GM18861 (cell line): Measurements from ENCODE around the gene IRS2.
"Not testable (repeated sequence)": the region's sequence is repeated elsewhere in the genome, so short reads cannot be mapped to it uniquely, and the experiment has no call there.

Experiments
- ATAC-seq: cut with Tn5 transposase; IDR thresholded peaks from one replicate; pipeline ENCODE4 v1.9.1; 2021; ENCODE audit not compliant: unreplicated experiment

Gene IRS2

GRCh38 chr13:109735436-109735966 is 50.9 kb downstream of the IRS2 start:
- no peak for ATAC-seq

DNA sequence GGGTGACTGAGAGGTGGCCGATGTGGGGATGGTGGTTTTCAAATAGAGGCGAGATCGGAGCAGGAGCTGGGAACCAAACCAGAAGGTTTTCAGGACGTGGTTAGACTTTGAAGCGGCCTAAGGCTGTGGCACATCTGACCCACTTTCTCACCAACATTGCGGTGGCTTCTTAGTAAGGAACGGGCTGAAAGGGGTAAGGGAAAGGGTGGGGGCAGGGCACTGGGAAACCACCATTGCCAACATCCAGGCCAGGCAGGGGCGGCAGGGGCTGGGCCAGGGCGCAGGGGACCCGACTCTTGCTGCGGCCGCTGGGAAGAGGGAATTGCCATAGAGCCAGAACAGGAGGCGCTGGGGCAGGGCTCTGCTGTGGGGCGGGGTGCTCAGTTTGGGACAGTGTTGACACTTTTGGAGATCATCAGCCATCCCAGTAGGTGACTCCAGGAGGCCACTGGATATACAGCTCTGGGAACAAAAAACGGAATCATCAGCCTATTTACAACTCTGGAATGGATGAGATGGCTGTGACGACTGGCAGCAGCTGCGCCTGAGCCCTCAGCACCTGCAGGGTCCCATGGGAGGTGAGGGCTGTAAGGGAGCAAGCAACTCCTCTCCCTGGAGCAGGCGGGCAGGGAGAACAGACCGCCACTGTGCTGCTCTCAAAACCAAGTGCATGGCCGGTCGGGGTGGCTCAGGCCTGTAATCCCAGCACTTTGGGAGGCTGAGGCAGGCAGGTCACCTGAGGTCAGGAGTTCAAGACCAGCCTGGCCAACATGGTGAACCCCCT is 52.2 kb downstream of the IRS2 start:
- ATAC-seq: no peak

GRCh38 chr13:109733550-109733949 is 52.8 kb downstream of the IRS2 start:
- no peak for ATAC-seq

DNA sequence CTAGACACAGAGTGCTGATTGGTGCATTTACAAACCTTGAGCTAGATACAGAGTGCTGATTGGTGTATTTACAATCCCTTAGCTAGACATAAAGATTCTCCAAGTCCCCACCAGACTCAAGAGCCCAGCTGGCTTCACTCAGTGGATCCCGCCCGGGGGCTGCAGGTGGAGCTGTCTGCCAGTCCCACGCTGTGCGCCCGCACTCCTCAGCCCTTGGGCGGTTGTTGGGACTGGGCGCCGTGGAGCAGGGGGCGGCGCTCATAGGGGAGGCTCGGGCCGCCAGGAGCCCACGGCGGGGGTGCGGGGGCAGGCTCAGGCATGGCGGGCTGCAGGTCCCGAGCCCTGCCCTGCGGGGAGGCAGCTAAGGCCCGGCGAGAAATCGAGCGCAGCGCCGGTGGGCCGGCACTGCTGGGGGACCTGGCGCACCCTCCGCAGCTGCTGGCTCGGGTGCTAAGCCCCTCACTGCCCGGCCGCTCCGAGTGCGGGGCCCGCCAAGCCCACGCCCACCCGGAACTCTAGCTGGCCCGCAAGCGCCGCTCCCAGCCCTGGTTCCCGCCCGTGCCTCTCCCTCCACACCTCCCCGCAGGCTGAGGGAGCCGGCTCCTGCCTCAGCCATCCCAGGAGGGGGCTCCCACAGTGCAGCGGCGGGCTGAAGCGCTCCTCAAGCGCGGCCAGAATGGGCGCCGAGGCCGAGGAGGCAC is 53.8 kb downstream of the IRS2 start:
- ATAC-seq: not testable (repeated sequence)

DNA sequence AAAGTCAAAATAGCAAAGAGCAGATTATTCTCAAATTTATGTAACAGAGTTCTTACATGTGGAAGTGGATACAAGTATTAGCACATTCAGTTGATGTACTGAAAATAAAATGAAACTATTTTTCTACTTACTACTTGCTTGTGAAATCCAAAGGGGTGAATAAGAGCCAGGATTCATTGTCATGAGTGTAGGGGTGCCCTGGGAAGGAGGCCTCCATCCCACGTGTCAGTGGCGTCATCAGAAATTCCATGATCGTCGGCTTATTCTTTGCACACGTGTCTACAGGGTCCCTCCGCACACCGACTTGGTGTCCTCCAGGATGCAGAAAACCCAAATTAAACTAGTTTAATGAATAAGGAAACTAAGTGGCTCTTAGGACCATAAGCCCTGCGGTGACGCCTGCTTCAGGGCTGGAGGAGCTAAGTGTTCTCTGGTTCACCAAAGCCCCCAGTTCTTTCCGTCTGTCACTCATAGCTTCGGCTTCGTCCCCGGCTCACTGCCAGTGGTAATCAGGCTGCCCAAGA is 55.5 kb downstream of the IRS2 start:
- no peak for ATAC-seq

- ATAC-seq: no peak
These were observed 57.3 kb downstream of the IRS2 start for GRCh38 chr13:109728791-109729731.

DNA sequence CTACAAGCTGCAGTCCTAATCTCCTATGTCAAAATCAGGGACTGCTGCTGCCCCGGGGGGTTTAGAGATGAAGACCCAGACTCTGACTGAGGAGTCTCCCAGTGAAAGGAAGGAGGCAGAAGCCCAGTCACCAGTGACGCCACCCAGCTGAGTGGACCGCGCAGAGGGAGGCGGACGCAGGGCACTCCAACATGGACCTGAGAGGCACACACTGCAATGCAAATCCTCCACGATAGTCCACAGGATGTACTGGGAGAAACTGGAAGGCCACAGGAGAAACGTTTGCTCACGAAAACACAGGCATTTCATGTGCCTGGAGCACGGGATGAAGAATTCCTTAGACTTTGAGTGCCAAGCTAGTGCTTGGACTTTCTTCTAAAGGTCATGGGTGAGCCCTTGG is 58.3 kb downstream of the IRS2 start:
- ATAC-seq: no peak

DNA sequence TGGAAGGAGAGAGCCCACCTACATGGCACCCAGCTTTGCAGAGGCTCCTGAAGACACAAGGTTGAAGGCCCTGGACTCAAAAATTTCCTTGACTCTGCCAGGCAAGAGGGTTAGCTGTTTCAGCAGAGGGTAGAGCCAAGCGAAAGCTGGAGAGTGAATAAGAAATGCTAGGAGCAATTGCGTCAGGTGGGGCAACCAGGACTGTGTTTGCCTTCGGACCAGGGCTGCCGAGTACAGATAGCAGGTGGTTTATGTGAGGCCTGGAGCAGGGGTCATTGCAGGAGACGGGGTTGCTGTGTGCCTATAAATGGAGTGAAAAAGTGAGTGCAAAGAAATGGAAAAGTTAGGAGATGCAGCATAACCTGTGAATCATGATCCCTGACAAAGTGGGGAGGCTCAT is 59.1 kb downstream of the IRS2 start:
- no peak for ATAC-seq

- ATAC-seq: no peak
These were observed 60.3 kb downstream of the IRS2 start for GRCh38 chr13:109725995-109726637.

DNA sequence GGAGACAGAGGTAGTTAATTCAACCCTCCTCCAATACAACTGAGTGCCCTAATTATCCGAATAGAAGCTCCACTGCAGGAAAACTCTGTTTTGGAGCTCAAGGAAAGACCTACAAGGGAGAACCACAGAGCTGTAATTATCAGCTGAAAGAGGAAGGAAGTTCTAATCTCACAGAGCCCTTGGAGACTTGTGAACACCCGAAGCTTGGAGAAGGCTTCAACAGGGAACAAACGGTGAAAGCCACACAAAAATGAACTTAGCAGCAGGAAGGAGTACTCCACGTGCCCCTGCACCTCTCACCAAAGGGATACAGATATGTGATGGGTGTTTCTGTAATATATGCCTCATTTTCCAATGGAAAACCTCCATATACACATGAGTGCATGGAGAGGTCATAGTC is 61.1 kb downstream of the IRS2 start:
- ATAC-seq: no peak

- ATAC-seq: no peak
These were observed 61.8 kb downstream of the IRS2 start for GRCh38 chr13:109724603-109725002.

DNA sequence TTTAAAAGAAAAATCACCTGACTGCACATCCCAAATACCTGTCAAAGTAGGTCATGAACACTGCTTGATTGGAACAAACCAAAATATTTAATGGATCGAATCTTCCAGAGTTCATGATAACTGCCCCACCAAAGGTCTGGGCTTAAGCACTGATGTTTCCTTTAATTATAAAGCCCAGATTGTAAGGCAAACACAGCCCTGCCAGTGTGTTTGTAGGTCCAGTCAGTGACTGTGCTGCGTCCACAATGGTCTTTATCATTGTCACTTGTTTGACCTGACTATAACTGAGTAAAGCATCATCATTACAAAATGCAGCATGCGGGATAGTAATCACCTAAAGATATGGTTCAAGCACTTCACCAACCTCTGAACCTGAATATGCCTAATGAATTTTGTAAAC is 63.3 kb downstream of the IRS2 start:
- ATAC-seq: no peak

DNA sequence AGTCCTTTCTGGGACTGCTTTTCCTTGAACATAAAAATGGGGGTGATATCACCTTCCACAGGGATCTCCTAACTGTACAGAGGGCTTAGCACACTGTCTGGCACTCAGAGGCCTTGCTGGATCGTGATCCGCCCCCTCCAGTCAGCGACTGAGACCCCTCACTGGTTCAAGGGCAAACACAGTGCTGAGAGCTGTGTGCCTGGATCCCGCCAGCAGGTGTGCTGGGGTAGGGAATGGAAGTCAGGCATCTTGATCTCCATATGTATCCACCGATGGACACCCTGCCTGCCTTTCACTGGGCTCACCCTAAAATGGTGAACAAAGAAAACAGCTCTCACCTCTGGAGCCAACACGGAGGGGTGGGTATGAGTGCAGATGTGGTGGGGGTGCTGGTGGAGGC is 64.3 kb downstream of the IRS2 start:
- no peak for ATAC-seq

DNA sequence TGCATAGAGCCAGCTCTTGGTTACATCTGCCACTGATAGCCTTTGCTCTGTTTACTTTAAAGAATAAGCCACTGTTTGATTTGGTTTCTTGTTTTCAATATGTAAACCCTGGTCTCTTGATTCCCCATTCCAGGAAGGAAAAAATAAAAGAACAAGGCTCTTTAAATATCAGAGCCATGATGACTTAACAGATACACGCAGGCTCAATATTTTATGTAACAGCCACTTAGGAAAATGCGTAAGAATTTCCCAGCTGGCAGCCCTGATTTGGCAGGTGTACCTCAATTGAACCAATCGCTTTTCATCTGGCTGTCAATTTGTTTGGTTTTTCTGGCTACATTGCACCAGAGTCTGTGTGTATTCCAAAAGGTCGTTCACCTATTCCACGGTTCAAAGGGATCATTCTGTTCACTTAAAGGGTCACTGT is 65.6 kb downstream of the IRS2 start:
- ATAC-seq: no peak

DNA sequence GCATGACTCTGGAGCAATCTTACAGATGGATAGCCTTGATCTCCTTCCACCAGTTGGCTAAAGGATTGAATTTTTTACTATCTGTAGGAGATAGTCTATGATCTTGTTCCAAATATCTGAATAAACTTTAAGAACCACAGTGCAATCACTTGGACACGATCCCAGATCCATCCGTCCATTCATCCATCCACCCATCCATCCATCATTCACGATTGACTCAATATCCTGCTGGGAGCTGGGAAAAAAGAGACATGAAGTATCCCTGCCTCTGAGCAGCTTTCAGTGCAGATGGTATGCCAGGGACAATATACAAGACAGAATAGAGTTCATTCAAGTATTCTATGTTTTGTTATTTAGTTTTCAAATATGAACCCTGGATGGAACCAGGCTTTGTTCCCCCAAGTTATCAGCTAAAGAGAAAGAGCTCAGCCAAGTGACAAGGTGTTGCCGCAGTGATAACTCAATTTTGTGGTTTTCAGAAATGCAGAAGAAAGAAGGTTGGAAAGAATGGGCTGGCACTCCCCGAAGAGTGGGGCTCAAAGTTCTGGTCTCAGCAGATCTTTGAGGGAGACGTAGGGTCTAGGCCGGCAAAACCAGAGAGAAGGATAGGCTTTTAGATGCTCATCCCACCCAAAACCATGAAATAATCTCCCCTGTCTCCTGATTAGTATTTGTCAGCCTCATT is 66.3 kb downstream of the IRS2 start:
- no peak for ATAC-seq

GRCh38 chr13:109718726-109719125 is 67.7 kb downstream of the IRS2 start:
- ATAC-seq: no peak

DNA sequence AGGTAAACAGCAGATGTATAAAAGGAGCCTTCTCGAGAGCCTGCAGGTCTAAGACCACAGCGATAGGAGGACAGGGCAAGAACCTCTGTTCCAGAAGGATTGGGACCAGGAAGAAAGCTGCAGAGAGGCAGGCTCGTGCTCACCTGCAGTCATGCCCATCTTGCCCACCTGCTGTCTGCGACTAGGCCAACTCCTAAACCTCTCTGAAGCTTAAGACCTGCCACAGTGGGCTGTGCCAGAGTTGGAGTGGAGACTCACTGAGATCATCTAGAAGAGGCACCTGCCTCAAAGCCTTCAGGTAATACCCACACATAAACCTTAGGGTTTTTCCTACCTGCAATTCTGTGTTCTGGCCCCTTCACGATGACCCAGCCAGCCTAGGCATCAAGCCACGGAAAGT is 68.7 kb downstream of the IRS2 start:
- ATAC-seq: no peak

- no peak for ATAC-seq
These were observed 70.5 kb downstream of the IRS2 start for GRCh38 chr13:109715902-109716301.

DNA sequence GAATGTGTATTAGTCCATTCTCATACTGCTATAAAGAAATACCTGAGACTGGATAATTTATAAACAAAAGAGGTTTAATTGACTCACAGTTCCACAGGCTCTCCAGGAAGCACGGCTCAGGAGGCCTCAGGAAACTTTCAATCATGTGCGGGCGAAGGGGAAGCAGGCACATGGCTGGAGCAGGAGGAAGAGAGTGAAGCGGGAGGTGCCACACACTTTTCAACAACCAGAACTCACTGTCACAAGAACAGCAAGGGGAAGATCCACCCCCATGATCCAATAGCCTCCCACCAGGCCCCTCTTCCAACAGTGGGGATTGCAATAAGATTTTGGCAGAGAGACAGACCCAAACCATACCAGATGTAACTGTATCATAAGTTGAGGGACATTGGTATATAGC is 72.7 kb downstream of the IRS2 start:
- ATAC-seq: no peak
